ENCODE data around the gene LINGO1.
A peak's percentile ranks its signal among the peaks of the same experiment; 100 is the strongest.

Gene LINGO1

GRCh38 chr15:77634266-77634962 is 1.7 kb upstream of the LINGO1 start:
- no peak overlapping the region for H3K27ac ChIP-seq
- no peak for TF ChIP-seq CTCF (conservative IDR thresholded peaks at IDR 0.05; ENCODE audit: low read depth)
- ChIA-PET CTCF (interaction anchor here (0.6 to 5.1 kb wide), 16 partner anchors 8 to 901 kb away, joined by 3 to 67 read pairs (median 4); no protein-coding TSS in a partner anchor), POLR2A (ENCODE audit: low non-redundant PET) (no interaction called here)
- no peak for DNase-seq (ENCODE audit: low spot score)

- no peak overlapping the region for H3K27ac ChIP-seq
- no peak for TF ChIP-seq CTCF (conservative IDR thresholded peaks at IDR 0.05; ENCODE audit: low read depth)
- DNase-seq (ENCODE audit: low spot score) = no peak
- POLR2A ChIA-PET (ENCODE audit: low non-redundant PET) = no interaction called here
- CTCF ChIA-PET = interaction anchor here (0.6 to 5.1 kb wide), 22 partner anchors 9 to 932 kb away, joined by 3 to 67 read pairs (median 4); no protein-coding TSS in a partner anchor
These were observed 1.2 kb upstream of the LINGO1 start for GRCh38 chr15:77633913-77634265.

GRCh38 chr15:77633134-77633912 is 611 bp upstream of the LINGO1 start:
- TF ChIP-seq CTCF (conservative IDR thresholded peaks at IDR 0.05; ENCODE audit: low read depth) = peak; percentile 100
- H3K27ac ChIP-seq = no peak overlapping the region
- ChIA-PET CTCF (interaction anchor here (0.5 to 5.1 kb wide), 43 partner anchors 9 to 1619 kb away, joined by 3 to 67 read pairs (median 4); no protein-coding TSS in a partner anchor), POLR2A (ENCODE audit: low non-redundant PET) (no interaction called here)
- DNase-seq (ENCODE audit: low spot score) = peak; percentile 90

GRCh38 chr15:77631745-77632533 is 773 bp downstream of the LINGO1 start:
- no peak for DNase-seq (ENCODE audit: low spot score)
- no peak overlapping the region for H3K27ac ChIP-seq
- POLR2A ChIA-PET (ENCODE audit: low non-redundant PET) = no interaction called here

GRCh38 chr15:77630956-77631744 is 1.6 kb downstream of the LINGO1 start:
- no peak for DNase-seq (ENCODE audit: low spot score)
- ChIA-PET POLR2A (ENCODE audit: low non-redundant PET) (no interaction called here), CTCF (interaction anchor here (0.5 to 1.5 kb wide), 4 partner anchors 33 to 1078 kb away, joined by 3 to 4 read pairs (median 3); no protein-coding TSS in a partner anchor)
- no peak for TF ChIP-seq CTCF (conservative IDR thresholded peaks at IDR 0.05; ENCODE audit: low read depth)
- H3K27ac ChIP-seq = no peak overlapping the region

More at GRCh38 chr15:77631745-77632533, 773 bp downstream of the LINGO1 start:
- CTCF ChIA-PET = interaction anchor here (0.5 to 1.5 kb wide), 4 partner anchors 20 to 190 kb away, joined by 3 to 6 read pairs (median 4); no protein-coding TSS in a partner anchor
- TF ChIP-seq CTCF (conservative IDR thresholded peaks at IDR 0.05; ENCODE audit: low read depth) = no peak

Measured in RWPE1 (cell line).